HepG2 (cell line): Measurements from ENCODE around the gene ARFGEF2. TPM values are rescaled to one million over a fixed set of nuclear protein-coding genes. Genes with fewer than 3 reads are reported as not detected.

Source experiments
- ATAC-seq: fragments of 200-7000 bp; cut with Tn5 transposase; 3 replicates; pipeline ENCODE4 v1.9.1; 2020; ENCODE audit warnings: mild to moderate bottlenecking, moderate library complexity
- BruUV-seq: library from RNA; stranded (reverse); fragments of 400-500 nt; replicated peaks from 2 replicates; lab custom pipeline; 2021; lab: Mats Ljungman, UMichigan
- CTCF ChIA-PET: fragments of 300-600 bp; formaldehyde crosslinking; extraction: SDS; loops from one replicate; lab custom pipeline; 2021; ENCODE audit warnings: low total read pairs, inconsistent platforms, low intra/inter-chr PET ratio; lab: Yijun Ruan, JAX
- POLR2A ChIA-PET: fragments of 350-600 bp; sonication (Branson Sonifier 250); formaldehyde crosslinking; loops from one replicate; lab custom pipeline; 2020; ENCODE audit warnings: antibody characterized with exemption, inconsistent platforms; lab: Yijun Ruan, JAX
- DNase-seq: peaks from one replicate; pipeline ENCODE4 v3.0.0-alpha.2; 2015; ENCODE audit warnings: low spot score
- FAIRE-seq: peaks from 3 replicates; lab custom pipeline; 2011; peaks lifted over from hg19 to GRCh38; lab: Jason Lieb, UNC
- H2AFZ ChIP-seq: one replicate; pipeline ENCODE4 v1.6.1; 2011; ENCODE audit warnings: low read length, inconsistent platforms
- H3K27ac ChIP-seq: fragments of 300-600 bp; 3 replicates; pipeline ENCODE4 v1.8.0; 2011; ENCODE audit warnings: mixed run types, mild to moderate bottlenecking, mixed read lengths, low read length, inconsistent platforms; ENCODE audit not compliant: insufficient read depth; ENCODE audit errors: extremely low read length
- H3K27me3 ChIP-seq, 2 experiments: fragments of 200-600 bp in 1 of 2; 2 replicates in 1 of 2; 3 replicates in 1 of 2; pipeline versions ENCODE4 v1.6.0 to v1.8.0; 2011; ENCODE audit warnings: low read length in 2 of 2, mild to moderate bottlenecking in 2 of 2, moderate library complexity in 2 of 2, inconsistent platforms in 1 of 2; ENCODE audit not compliant: insufficient read depth in 2 of 2, control insufficient read depth in 1 of 2
- H3K36me3 ChIP-seq, 2 experiments: fragments of 200-600 bp in 1 of 2; replicated peaks in 1 of 2; 2 replicates in 1 of 2; 3 replicates in 1 of 2; pipeline versions ENCODE4 v1.5.1 to v1.8.0; 2011; ENCODE audit warnings: low read length in 2 of 2, inconsistent platforms in 1 of 2; ENCODE audit not compliant: insufficient read depth in 2 of 2, control insufficient read depth in 1 of 2
- H3K4me1 ChIP-seq: 2 replicates; pipeline ENCODE4 v1.5.1; 2012; ENCODE audit warnings: low read length, inconsistent platforms; ENCODE audit not compliant: insufficient read depth
- H3K4me2 ChIP-seq: 2 replicates; pipeline ENCODE4 v1.6.0; 2011; ENCODE audit warnings: low read depth, low read length, inconsistent platforms
- H3K4me3 ChIP-seq, 3 experiments: fragments of 200-600 bp in 1 of 3; sonication (generic), shearing (Covaris generic) in 1 of 3; replicated peaks in 1 of 3; 2 replicates each; pipeline ENCODE4 v1.5.1; 2011 to 2016; ENCODE audit warnings: low read length in 3 of 3, inconsistent platforms in 2 of 3, low read depth in 2 of 3, mild to moderate bottlenecking in 2 of 3, control low read depth in 1 of 3, mixed read lengths in 1 of 3; ENCODE audit not compliant: insufficient read depth in 1 of 3
- H3K79me2 ChIP-seq: one replicate; pipeline ENCODE4 v1.6.1; 2011; ENCODE audit warnings: low read length, inconsistent platforms; ENCODE audit not compliant: insufficient read depth
- H3K9ac ChIP-seq: 2 replicates; pipeline ENCODE4 v1.6.0; 2011; ENCODE audit warnings: mild to moderate bottlenecking, low read depth, low read length, inconsistent platforms; ENCODE audit not compliant: insufficient read depth
- H3K9me3 ChIP-seq: 2 replicates; pipeline ENCODE4 v1.5.1; 2012; ENCODE audit warnings: mild to moderate bottlenecking, low read length
- H4K20me1 ChIP-seq: 2 replicates; pipeline ENCODE4 v1.6.0; 2011; ENCODE audit warnings: inconsistent platforms, mild to moderate bottlenecking, low read length, moderate library complexity; ENCODE audit not compliant: insufficient read depth
- ARNT2 ChIP-seq: sonication (generic); formaldehyde crosslinking; IDR thresholded peaks from 2 replicates; pipeline ENCODE4 v1.8.0; 2022; ENCODE audit warnings: mild to moderate bottlenecking, low read depth, missing genetic modification reagents, moderate library complexity
- ATF1 ChIP-seq: IDR thresholded peaks from 2 replicates; pipeline ENCODE4 v1.6.1; 2016; ENCODE audit warnings: mild to moderate bottlenecking, control low read depth
- DNMT3B ChIP-seq: conservative IDR thresholded peaks from 2 replicates; pipeline ENCODE4 v1.6.1; 2016; ENCODE audit warnings: missing biosample characterization, control low read depth
- EP300 ChIP-seq, 3 experiments: sonication (generic) in 1 of 3; formaldehyde crosslinking in 1 of 3; IDR thresholded peaks; 2 replicates each; pipeline versions ENCODE4 v1.5.1 to v1.6.1; 2011 to 2020; ENCODE audit warnings: low read depth in 2 of 3, low read length in 2 of 3, borderline replicate concordance in 1 of 3, improper control_type of control experiment in 1 of 3, mild to moderate bottlenecking in 1 of 3, missing genetic modification reagents in 1 of 3, moderate library complexity in 1 of 3
- GPN1 ChIP-seq: sonication (generic); formaldehyde crosslinking; IDR thresholded peaks from 2 replicates; pipeline ENCODE4 v1.5.1; 2020; ENCODE audit warnings: missing genetic modification reagents, borderline replicate concordance
- KAT7 ChIP-seq: IDR thresholded peaks from 2 replicates; pipeline ENCODE4 v1.6.1; 2018; ENCODE audit warnings: borderline replicate concordance, missing compliant biosample characterization
- LBX2 ChIP-seq: sonication (generic); formaldehyde crosslinking; IDR thresholded peaks from 2 replicates; pipeline ENCODE4 v1.5.0; 2020; ENCODE audit warnings: missing genetic modification reagents, mild to moderate bottlenecking, borderline replicate concordance
- NR2F1 ChIP-seq, 2 experiments: fragments of 450-650 bp in 1 of 2; formaldehyde crosslinking in 1 of 2; IDR thresholded peaks; 2 replicates each; pipeline versions ENCODE4 v1.5.0 to v1.6.1; 2016 to 2020; ENCODE audit warnings: mild to moderate bottlenecking in 1 of 2, missing compliant biosample characterization in 1 of 2, missing genetic modification reagents in 1 of 2, moderate library complexity in 1 of 2
- RBM22 ChIP-seq: fragments of 200-400 bp; formaldehyde crosslinking; optimal IDR thresholded peaks from 2 replicates; pipeline ENCODE3; 2017; ENCODE audit warnings: mild to moderate bottlenecking, low read length, moderate library complexity
- SMAD9 ChIP-seq: sonication (generic); formaldehyde crosslinking; IDR thresholded peaks from 2 replicates; pipeline ENCODE4 v1.5.1; 2020; ENCODE audit warnings: mild to moderate bottlenecking, missing genetic modification reagents
- SOX5 ChIP-seq: IDR thresholded peaks from 2 replicates; pipeline ENCODE4 v1.6.1; 2016; ENCODE audit warnings: borderline replicate concordance
- TEAD2 ChIP-seq: sonication (generic); formaldehyde crosslinking; IDR thresholded peaks from 2 replicates; pipeline ENCODE4 v1.9.0; 2021; ENCODE audit warnings: missing genetic modification reagents
- ZBTB1 ChIP-seq: sonication (generic); formaldehyde crosslinking; IDR thresholded peaks from 2 replicates; pipeline ENCODE4 v1.4.0; 2020; ENCODE audit warnings: missing genetic modification reagents, borderline replicate concordance
- ZNF451 ChIP-seq: sonication (generic); formaldehyde crosslinking; IDR thresholded peaks from 2 replicates; pipeline ENCODE4 v1.5.0; 2020; ENCODE audit warnings: mild to moderate bottlenecking, missing genetic modification reagents
- ZNF576 ChIP-seq: sonication (generic); formaldehyde crosslinking; IDR thresholded peaks from 2 replicates; pipeline ENCODE4 v1.4.0; 2020; ENCODE audit warnings: mild to moderate bottlenecking, missing genetic modification reagents
- ZNF878 ChIP-seq: sonication (generic); formaldehyde crosslinking; IDR thresholded peaks from 2 replicates; pipeline ENCODE4 v1.8.1; 2023; ENCODE audit warnings: mild to moderate bottlenecking, missing genetic modification reagents, moderate library complexity
- WGBS: methylation state at CpG from one replicate; pipeline ENCODE4 v1.1.6; 2017; ENCODE audit warnings: low lambda C conversion rate; 5-methylcytosine and 5-hydroxymethylcytosine counted together
- in situ Hi-C: cut with HindIII; loops from 2 replicates; pipeline ENCODE4 v1.10.0; 2017; ENCODE audit warnings: low pct_unique_long_range_greater_than_20kb; ENCODE audit not compliant: extremely low pct_ligation_motif_present
- intact Hi-C: fragments of 100-400 bp; cut with micrococcal nuclease; formaldehyde crosslinking; loops from one replicate; pipeline ENCODE4 v1.10.0; 2022; ENCODE audit not compliant: unreplicated experiment
- polyA plus RNA-seq, 8 experiments: library from polyadenylated mRNA; depleted of rRNA in 3 of 8; stranded (reverse) in 7 of 8; unstranded in 1 of 8; fragments of >200 nt; fragmentation: Illumina TruSeq in 4 of 8; extraction: Trizol in 4 of 8; gene quantifications; 2 replicates each; pipeline versions ENCODE4 v1.2.1 to v1.2.3, GENCODE V29; 2011 to 2016; ENCODE audit warnings: low read depth in 4 of 8, missing spikeins in 1 of 8, mixed read lengths in 1 of 8; ENCODE audit not compliant: insufficient read depth in 1 of 8
- total RNA-seq, 5 experiments: library from RNA; depleted of rRNA; stranded (reverse); fragments of >200 nt; fragmentation: Illumina TruSeq; extraction: Trizol; gene quantifications; 2 replicates each; pipeline ENCODE4 v1.2.3, GENCODE V29; 2016; ENCODE audit warnings: low read depth in 1 of 5
- TF ChIP-seq, protein P1 (sequence below): IDR thresholded peaks from 2 replicates; pipeline ENCODE4 v1.6.1; 2016
- TF ChIP-seq, protein P2 (sequence below): sonication (generic); formaldehyde crosslinking; IDR thresholded peaks from 2 replicates; pipeline ENCODE4 v1.8.0; 2022; ENCODE audit warnings: mild to moderate bottlenecking, missing genetic modification reagents, moderate library complexity
- TF ChIP-seq, protein P3 (sequence below): IDR thresholded peaks from 2 replicates; pipeline ENCODE4 v1.6.1; 2016; ENCODE audit warnings: low read depth, borderline replicate concordance

ARFGEF2 gene
- total and polyA plus RNA-seq, 2 of the 13 experiments (the other 11 are each of a cell fraction or from before 2014, with no cell fraction given), result 44.0 to 60.8 TPM

DNA sequence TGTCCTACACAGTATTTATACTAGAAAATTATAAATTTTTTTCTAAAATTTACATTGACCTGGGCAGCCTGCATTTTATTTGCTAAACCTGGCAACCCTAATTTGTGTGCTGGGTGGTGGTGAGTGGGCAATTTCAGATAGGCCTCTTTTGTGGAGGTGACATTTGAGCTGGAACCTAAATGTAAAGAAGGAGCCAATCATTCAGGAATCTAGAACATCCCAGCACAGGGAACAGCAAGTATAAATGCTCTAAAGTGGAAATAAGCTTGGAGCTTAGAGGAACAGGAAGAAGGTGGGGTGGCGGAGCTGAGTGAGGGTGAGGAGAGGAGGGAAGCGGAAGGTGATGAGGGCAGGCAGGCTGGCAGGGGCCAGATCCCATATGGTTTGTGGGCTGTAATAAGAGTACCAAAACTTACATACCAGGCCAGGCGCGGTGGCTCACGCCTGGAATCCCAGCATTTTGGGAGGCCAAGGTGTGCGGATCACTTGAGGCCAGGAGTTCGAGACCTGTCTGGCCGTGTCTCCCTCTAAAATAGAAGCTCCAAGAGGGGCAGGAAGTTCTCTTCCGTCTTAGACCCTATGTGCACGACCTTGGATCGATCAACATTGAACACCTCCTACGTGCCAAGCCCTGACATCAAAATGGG, 124.1 kb downstream of the ARFGEF2 start:
- Histone ChIP-seq H3K9ac (peak overlapping the region; percentile 97), H3K27ac (peak overlapping the region; percentile 89), H3K4me2 (peak overlapping the region; percentile 94), H3K27me3 (no peaks in the 10 kb centered on the region; a peak in 2 of 5 replicates), H3K4me1 (peaks cover 43% of the 10 kb centered on the region), H3K4me3 (peak overlapping the region; percentile 84 to 99 (median 87)), H3K9me3 (no peaks in the 10 kb centered on the region), H3K36me3 (peaks cover 0 to 9% of the 10 kb centered on the region in 2 experiments; a peak in 2 of 5 replicates), H4K20me1 (peaks cover 18% of the 10 kb centered on the region; the same call in 1 of the 2 replicates), H3K79me2 (peaks cover 48% of the 10 kb centered on the region), H2AFZ (peak overlapping the region; percentile 56)
- peak; percentile 29 for DNase-seq
- FAIRE-seq, result no peak
- BruUV-seq, result TSS peak; percentile 93
- ATAC-seq, result peak; percentile 6
- intact Hi-C loops, result loop anchor here (1.0 to 5.0 kb wide), 2 partner anchors 123 to 174 kb away; partner anchors contain the start of genes ARFGEF2 and DDX27
- WGBS, result 9% methylated on average over 12 of the region's 12 CpGs
- POLR2A ChIA-PET, result interaction anchor here (0.7 to 2.5 kb wide), 16 partner anchors 8 to 173 kb away, joined by 3 to 20 read pairs (median 6); partner anchors contain the start of gene DDX27
- CTCF ChIA-PET, result no interaction called here
- in situ Hi-C loops, result no loop called here
- TF ChIP-seq KAT7 (CRISPR knock-in tag) (0 out of 2 replicates have a peak, but pooled peaks have one; percentile 19), DNMT3B (CRISPR knock-in tag) (0 out of 2 replicates have a peak, but pooled peaks have one; percentile 62), TEAD2 (CRISPR knock-in tag) (no peak), ZNF576 (peak; percentile 33; the same call in 1 of the 2 replicates), SOX5 (no peak), ZBTB1 (CRISPR knock-in tag) (no peak), GPN1 (no peak; the same call in 1 of the 2 replicates), SMAD9 (CRISPR knock-in tag) (0 out of 2 replicates have a peak, but pooled peaks have one; percentile 31), ATF1 (no peak; the same call in 1 of the 2 replicates), ZNF878 (CRISPR knock-in tag) (0 out of 2 replicates have a peak, but pooled peaks have one; percentile 44), RBM22 (no peak), ARNT2 (CRISPR knock-in tag) (no peak), LBX2 (CRISPR knock-in tag) (peak; percentile 78; the same call in 1 of the 2 replicates), ZNF451 (CRISPR knock-in tag) (no peak), NR2F1 (CRISPR knock-in tag; IDR thresholded peaks at IDR 0.05) (peak in 1 of 2 experiments; percentile 11; a peak in 1 of 4 replicates), EP300 (IDR thresholded peaks at IDR 0.05; ENCODE audit: low read depth in 2 of 2, low read length in 2 of 2) (no peak), EP300 (CRISPR knock-in tag; IDR thresholded peaks at IDR 0.05; ENCODE audit: borderline replicate concordance) (no peak)
- TF ChIP-seq, protein P1, sequence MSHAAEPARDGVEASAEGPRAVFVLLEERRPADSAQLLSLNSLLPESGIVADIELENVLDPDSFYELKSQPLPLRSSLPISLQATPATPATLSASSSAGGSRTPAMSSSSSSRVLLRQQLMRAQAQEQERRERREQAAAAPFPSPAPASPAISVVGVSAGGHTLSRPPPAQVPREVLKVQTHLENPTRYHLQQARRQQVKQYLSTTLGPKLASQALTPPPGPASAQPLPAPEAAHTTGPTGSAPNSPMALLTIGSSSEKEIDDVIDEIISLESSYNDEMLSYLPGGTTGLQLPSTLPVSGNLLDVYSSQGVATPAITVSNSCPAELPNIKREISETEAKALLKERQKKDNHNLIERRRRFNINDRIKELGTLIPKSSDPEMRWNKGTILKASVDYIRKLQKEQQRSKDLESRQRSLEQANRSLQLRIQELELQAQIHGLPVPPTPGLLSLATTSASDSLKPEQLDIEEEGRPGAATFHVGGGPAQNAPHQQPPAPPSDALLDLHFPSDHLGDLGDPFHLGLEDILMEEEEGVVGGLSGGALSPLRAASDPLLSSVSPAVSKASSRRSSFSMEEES (CRISPR knock-in tag), result no peak
- TF ChIP-seq, protein P2, sequence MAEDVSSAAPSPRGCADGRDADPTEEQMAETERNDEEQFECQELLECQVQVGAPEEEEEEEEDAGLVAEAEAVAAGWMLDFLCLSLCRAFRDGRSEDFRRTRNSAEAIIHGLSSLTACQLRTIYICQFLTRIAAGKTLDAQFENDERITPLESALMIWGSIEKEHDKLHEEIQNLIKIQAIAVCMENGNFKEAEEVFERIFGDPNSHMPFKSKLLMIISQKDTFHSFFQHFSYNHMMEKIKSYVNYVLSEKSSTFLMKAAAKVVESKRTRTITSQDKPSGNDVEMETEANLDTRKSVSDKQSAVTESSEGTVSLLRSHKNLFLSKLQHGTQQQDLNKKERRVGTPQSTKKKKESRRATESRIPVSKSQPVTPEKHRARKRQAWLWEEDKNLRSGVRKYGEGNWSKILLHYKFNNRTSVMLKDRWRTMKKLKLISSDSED (CRISPR knock-in tag), result no peak
- TF ChIP-seq, protein P3, sequence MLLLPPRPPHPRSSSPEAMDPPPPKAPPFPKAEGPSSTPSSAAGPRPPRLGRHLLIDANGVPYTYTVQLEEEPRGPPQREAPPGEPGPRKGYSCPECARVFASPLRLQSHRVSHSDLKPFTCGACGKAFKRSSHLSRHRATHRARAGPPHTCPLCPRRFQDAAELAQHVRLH, result no peak
